K562 (cell line): ENCODE results near the gene USP24. TPM values are rescaled to one million over a fixed set of nuclear protein-coding genes. Genes with fewer than 3 reads are reported as not detected.

Experiments
- ARID4B ChIP-seq: sonication (generic); formaldehyde crosslinking; IDR thresholded peaks from 2 replicates; pipeline ENCODE4 v1.8.0; 2022; ENCODE audit warnings: mild to moderate bottlenecking, missing genetic modification reagents
- DNMT1 ChIP-seq: fragments of 450-650 bp; IDR thresholded peaks from 2 replicates; pipeline ENCODE4 v1.6.1; 2016; ENCODE audit warnings: antibody characterized with exemption, mild to moderate bottlenecking
- EP300 ChIP-seq: IDR thresholded peaks from 2 replicates; pipeline ENCODE4 v1.6.1; 2012; ENCODE audit warnings: low read length, improper control_type of control experiment
- GABPB1 ChIP-seq: sonication (generic); formaldehyde crosslinking; IDR thresholded peaks from 2 replicates; pipeline ENCODE4 v1.8.0; 2022; ENCODE audit warnings: mild to moderate bottlenecking, missing genetic modification reagents
- HDGF ChIP-seq: fragments of 450-650 bp; IDR thresholded peaks from 2 replicates; pipeline ENCODE4 v1.6.1; 2016
- HSF4 ChIP-seq: fragments of 250-450 bp; sonication (Bioruptor Pico); IDR thresholded peaks from 2 replicates; pipeline ENCODE4 v2.1.2; 2022; ENCODE audit warnings: mild to moderate bottlenecking, moderate library complexity, borderline replicate concordance
- JUND ChIP-seq, 2 experiments: IDR thresholded peaks; 2 replicates in 1 of 2; 3 replicates in 1 of 2; pipeline ENCODE4 v1.6.1; 2011; ENCODE audit warnings: borderline replicate concordance in 2 of 2, low read depth in 2 of 2, low read length in 2 of 2, improper control_type of control experiment in 1 of 2, missing biosample characterization in 1 of 2, missing genetic modification characterization in 1 of 2, missing genetic modification reagents in 1 of 2
- MAX ChIP-seq: sonication (generic); formaldehyde crosslinking; IDR thresholded peaks from 2 replicates; pipeline ENCODE4 v1.9.0; 2022; ENCODE audit warnings: mild to moderate bottlenecking, missing genetic modification reagents
- MTA3 ChIP-seq: fragments of 450-650 bp; formaldehyde crosslinking; IDR thresholded peaks from 2 replicates; pipeline ENCODE4 v1.6.1; 2017; ENCODE audit warnings: mild to moderate bottlenecking, borderline replicate concordance
- NCOR1 ChIP-seq: fragments of 450-650 bp; IDR thresholded peaks from 2 replicates; pipeline ENCODE4 v1.6.1; 2016; ENCODE audit warnings: mild to moderate bottlenecking, moderate library complexity
- NFXL1 ChIP-seq: fragments of 450-650 bp; formaldehyde crosslinking; IDR thresholded peaks from 2 replicates; pipeline ENCODE4 v1.4.0; 2021; ENCODE audit warnings: mild to moderate bottlenecking
- RNF219 ChIP-seq: fragments of 250-450 bp; sonication (Bioruptor Pico); IDR thresholded peaks from 2 replicates; pipeline ENCODE4 v1.5.0; 2022; ENCODE audit warnings: mild to moderate bottlenecking
- SMARCA5 ChIP-seq: fragments of 450-650 bp; IDR thresholded peaks from 2 replicates; pipeline ENCODE4 v1.6.1; 2016
- TSHZ1 ChIP-seq: fragments of 250-450 bp; sonication (Bioruptor Pico); IDR thresholded peaks from 2 replicates; pipeline ENCODE4 v1.4.0; 2020; ENCODE audit warnings: mild to moderate bottlenecking, moderate library complexity
- ZBTB26 ChIP-seq: fragments of 450-650 bp; formaldehyde crosslinking; IDR thresholded peaks from 2 replicates; pipeline ENCODE4 v1.4.0; 2022; ENCODE audit warnings: missing genetic modification characterization
- ZFX ChIP-seq: sonication (generic); formaldehyde crosslinking; IDR thresholded peaks from 2 replicates; pipeline ENCODE4 v1.8.0; 2022; ENCODE audit warnings: mild to moderate bottlenecking, missing genetic modification reagents, moderate library complexity
- ZKSCAN3 ChIP-seq: fragments of 250-450 bp; sonication (Bioruptor Pico); IDR thresholded peaks from 2 replicates; pipeline ENCODE4 v1.4.0; 2020
- polyA plus RNA-seq, 8 experiments: library from polyadenylated mRNA; depleted of rRNA in 4 of 8; stranded (reverse) in 5 of 8; unstranded in 3 of 8; fragments of >200 nt; fragmentation: Nextera tagmentation in 2 of 8; fragmentation: Illumina TruSeq in 1 of 8; extraction: Ambion mirVana in 2 of 8; extraction: Trizol in 1 of 8; gene quantifications; 2 replicates each; pipeline versions ENCODE4 v1.2.1 to v1.2.3, GENCODE V29; 2011 to 2014; ENCODE audit warnings: inconsistent platforms in 1 of 8, missing spikeins in 1 of 8
- total RNA-seq, 7 experiments: library from RNA; depleted of rRNA in 6 of 7; stranded (reverse); fragments of >200 nt in 6 of 7; fragmentation: Illumina TruSeq in 2 of 7; extraction: Trizol in 2 of 7; gene quantifications; 2 replicates each; pipeline versions ENCODE4 v1.2.1 to v1.2.3, GENCODE V29; 2011 to 2021; ENCODE audit warnings: low replicate concordance in 1 of 7

USP24 gene
- total and polyA plus RNA-seq, 9 of the 15 experiments (the other 6 are each of a cell fraction or from before 2014, with no cell fraction given) = 7.7 to 62.6 (median 36.8) TPM

- TF ChIP-seq ARID4B (CRISPR knock-in tag) = no peak
- no peak for TF ChIP-seq ZKSCAN3 (CRISPR knock-in tag)
- no peak for TF ChIP-seq TSHZ1
- no peak for TF ChIP-seq DNMT1
- TF ChIP-seq EP300 = peak; percentile 78
- peak; percentile 56; the same call in 1 of the 2 replicates for TF ChIP-seq JUND (IDR thresholded peaks at IDR 0.05; ENCODE audit: borderline replicate concordance, low read depth, low read length)
- no peak for TF ChIP-seq JUND (tag; IDR thresholded peaks at IDR 0.05; ENCODE audit: borderline replicate concordance, low read depth, low read length)
- peak; percentile 86 for TF ChIP-seq NCOR1
- TF ChIP-seq ZFX = peak; percentile 57; the same call in 1 of the 2 replicates
- 0 out of 2 replicates have a peak, but pooled peaks have one; percentile 49 for TF ChIP-seq MTA3
- TF ChIP-seq ZBTB26 (CRISPR knock-in tag) = no peak
- peak; percentile 52; the same call in 1 of the 2 replicates for TF ChIP-seq SMARCA5
- TF ChIP-seq MAX (CRISPR knock-in tag) = no peak
- no peak for TF ChIP-seq HDGF
- no peak for TF ChIP-seq HSF4 (CRISPR knock-in tag)
- no peak for TF ChIP-seq NFXL1
- TF ChIP-seq RNF219 (CRISPR knock-in tag) = no peak
- TF ChIP-seq GABPB1 (CRISPR knock-in tag) = no peak
These were observed 18.1 kb downstream of the USP24 start (continued) for GRCh38 chr1:55197099-55197498.
